ENCODE measurements around the gene KRT7.

The KRT7 gene

DNA sequence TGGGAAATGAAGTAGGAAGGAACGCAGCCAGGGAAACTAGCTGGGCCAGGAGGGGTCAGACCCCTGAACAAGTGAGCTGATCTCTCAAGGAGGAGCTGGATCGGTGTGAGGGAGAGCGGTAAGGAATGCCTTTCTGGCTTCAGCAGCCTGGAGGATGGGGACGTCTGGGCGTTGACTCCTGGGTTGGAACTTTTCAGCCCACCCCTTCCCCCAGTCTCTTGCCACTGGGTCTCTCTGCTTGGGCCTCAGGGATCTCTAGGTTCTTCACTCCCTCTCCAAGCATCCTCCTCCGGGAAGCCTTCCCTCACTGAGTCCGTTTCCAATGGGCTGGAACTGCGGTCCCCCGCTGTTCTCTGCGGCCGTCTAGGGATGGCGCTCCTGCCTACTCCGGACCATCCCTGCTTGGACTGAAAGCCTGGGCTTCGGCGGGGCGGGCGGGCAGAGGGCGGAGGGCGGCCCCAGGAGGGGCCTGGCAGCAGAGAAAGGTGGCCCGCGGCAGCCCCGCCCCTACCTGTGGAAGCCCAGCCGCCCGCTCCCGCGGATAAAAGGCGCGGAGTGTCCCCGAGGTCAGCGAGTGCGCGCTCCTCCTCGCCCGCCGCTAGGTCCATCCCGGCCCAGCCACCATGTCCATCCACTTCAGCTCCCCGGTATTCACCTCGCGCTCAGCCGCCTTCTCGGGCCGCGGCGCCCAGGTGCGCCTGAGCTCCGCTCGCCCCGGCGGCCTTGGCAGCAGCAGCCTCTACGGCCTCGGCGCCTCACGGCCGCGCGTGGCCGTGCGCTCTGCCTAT lies at the start of gene KRT7:
Gene KRT7, plus strand, starts transcription at position 570 of the 788 bp plus-strand sequence. Its CDS starts 54 bp downstream, at position 624.
- no peak for DNase-seq

DNA sequence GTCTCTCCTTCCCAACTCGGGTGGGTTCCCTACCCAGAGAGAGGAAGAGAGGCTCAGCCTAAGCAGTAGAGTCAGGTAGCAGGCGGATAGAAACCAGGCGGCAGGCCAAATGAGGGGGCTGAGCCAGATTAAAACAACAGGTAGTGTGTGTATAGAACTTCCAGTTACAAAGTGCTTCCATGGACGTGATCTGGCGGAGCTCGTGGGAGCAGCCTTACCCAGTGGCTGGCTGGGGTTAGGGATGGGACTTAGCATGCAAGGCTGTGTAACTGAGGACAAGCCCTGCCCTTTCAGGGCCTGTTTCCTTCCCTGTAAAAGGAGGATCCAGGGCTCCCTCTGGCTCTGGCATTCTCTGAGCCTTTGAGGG lies 49.5 kb upstream of the KRT7 start:
- DNase-seq = no peak

DNA sequence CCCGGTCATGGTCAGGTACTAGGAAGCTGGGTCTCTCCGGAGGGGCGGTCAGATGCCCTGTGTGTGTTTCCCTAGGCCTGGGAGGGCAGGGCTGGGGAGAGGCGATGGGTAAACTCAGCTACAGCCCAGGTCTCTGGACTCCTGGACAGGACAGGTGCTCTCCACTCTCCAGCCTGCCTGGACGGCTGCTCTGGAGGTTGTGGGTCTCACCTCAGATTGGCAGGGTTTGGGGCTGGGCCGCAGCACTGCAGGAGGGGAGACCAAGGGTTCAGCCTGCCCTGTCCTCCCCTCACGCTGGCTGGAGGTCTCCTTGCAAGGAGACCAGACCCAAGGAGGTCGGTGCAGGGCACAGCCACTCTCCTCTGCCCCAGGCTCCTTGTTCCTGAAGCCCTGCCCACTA lies 49.1 kb upstream of the KRT7 start:
- DNase-seq = no peak

DNA sequence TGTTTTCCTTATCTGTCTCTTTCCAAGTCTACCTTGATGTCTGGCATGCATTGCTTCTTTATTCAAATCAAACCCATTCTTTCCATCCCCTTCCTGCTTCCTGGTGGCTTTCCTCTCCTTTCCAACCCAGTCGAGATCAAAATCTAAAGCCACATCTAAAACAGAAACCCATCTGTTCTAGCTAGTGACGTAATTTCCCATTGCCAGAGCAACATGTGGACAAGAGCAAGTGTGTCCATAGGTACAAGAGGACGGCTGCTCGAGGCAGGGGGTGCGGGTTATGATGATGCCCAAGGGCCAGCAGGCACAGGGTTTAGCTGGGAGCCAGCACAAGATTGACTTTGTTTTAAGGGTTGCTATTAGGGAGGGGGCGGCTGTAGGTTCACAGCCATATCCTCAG lies 48.2 kb upstream of the KRT7 start:
- DNase-seq = no peak

DNA sequence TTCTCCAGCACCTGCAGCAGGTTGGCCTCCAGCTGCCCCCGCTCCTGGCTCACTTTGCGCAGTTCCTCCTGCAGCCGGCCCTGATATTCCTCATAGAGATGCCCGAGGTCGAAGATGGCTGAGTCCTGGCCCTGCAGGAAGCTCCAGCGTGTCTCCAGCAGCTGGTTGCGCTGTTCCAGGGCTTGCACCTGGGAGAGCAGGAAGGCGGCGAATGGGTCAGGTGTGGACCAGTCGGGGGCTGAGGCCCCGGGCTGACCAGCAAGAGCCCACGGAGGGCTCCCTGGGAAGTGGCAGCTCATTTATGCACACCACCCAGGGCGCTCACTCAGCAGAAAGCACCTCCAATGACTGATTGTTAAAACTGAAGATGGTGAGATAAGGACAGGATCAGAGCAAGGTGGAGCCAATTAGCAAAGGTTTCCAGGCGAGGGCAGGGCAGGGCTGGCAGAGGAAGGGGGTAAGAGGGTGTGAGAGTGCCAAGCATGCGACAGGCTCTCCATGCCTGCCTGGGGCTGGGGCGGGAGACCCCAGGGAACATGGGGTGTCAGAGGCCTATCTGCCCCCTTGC lies 47.6 kb upstream of the KRT7 start:
- DNase-seq = no peak

DNA sequence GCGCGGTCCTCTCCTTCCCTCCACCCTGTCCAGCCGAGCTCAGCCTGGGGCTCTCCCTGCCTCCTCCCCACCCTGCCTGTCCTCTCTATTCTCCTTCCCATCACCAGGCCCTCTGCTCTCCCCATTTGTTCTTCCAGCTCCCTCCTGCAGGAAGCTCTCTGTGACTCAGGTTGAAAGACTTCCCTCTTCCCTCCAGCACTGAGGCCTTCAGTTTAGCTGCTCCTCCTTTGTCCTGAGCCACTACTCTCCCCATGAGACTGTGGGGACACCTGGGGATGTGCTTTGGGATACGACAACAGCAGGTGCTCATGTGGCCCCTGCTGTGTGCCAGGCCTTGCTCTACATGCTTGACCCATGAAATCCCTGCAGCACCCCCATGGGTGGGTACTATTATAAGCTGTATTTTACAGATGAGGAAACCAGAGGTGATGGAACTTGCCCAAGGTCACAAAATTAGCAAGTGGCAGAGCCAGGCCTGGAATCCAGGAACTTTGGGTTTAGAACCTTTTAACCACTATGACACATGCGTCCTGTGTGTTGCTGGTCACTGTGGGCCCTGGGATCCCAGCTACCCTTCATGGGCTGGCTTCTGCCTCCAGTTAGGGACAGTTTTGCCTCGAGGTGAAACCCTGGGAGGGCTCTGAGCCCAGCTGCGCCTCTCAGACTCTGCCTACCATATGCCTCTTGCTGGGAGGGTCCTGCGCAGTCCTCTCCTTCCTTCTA lies 46.8 kb upstream of the KRT7 start:
- peak; percentile 89 for DNase-seq

DNA sequence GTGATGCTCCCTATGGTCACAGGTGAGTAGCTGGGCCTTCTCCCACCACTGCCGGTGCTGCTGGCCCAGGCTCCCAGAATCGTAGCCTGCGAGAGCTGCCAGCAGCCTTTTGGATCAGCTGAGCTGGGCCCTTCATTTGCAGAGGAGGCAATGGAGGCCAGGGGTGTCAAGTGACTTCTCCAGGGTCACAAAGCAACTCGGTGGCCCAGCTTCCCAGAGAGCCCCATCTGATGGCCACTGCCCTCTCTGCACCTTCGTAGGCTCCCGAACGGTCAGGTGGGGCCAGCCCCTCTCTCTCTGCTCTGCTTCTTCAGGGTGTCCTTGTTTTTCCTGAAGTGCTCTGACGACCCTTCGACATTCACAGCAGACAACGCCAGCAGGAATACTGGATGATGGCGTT lies 45.8 kb upstream of the KRT7 start:
- no peak for DNase-seq

DNA sequence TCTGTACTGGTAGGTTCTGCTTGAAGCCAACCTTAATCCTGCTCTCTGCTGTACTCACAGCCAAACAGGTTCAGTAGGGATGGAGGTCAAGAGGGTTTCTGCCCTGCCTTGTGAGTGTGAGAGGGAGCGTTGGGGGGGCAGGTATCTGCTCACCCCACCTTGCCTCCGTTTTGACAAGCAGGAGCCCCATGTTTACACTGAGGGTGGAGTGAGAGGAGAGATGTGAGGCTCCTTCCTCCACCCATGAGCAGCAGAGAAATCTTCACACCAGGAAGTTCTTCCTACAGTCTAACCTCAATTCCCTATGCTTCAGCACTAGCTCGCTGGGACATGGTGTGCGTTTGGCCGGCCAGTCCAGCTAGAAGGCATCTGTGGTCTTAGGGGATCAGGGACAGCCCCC lies 45.4 kb upstream of the KRT7 start:
- no peak for DNase-seq

DNA sequence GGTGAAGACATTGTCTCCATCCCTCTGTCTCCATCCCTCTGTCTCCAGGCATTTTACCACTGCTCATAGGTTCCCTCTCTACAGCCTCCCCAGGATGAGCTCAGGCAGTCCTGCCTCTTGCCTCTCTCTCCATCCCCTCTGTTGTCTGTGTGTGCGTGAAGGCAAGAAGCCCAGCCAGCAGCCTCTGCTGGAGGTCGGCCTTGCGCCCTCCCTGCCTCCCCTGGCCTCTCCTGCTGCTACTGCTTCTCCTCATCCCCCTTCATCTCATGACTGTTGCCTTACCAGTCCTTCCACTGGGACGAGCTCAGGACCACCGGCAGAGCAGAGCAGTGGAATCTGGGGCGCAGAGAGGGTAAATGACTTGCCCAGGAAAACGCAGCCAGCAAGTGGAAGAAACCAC lies 44.4 kb upstream of the KRT7 start:
- no peak for DNase-seq

DNA sequence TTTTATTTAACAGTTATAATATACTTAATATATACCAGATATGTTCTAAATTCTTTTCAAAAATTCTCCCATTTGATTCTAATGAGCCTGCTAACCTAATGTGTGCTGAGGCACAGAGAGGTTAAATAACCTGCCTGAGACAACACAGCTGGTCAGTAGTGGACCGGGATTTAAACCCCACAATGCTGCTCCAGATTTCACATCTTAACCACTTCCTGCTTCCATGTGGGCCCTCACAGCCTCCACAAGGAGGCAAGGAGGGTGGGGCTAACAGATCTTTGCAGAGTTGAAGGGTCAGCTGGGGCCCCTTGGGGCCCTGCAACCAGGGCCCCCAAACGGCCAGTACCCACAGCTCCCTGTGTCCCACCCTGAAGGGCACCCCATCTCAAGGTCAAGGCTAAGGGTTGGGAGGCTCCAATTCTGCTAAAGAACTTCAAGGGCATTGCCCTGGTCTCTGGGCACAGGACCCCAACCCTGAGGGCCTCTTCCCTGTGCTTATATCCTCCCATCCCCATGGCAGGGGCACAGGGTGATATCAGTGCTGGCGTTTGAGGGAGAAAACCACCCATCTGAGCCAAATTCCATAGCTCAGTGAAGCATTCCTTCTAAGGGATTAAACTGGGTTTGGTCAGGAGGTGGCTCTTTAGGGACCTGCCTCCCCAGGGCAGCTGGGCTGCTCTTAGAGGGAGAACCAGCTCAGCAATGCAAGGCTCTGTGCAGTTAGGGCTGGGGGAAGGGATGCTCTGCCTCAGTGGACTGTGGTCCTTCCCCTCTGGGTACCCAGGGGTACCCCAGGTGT lies 43.5 kb upstream of the KRT7 start:
- DNase-seq = peak; percentile 69

DNA sequence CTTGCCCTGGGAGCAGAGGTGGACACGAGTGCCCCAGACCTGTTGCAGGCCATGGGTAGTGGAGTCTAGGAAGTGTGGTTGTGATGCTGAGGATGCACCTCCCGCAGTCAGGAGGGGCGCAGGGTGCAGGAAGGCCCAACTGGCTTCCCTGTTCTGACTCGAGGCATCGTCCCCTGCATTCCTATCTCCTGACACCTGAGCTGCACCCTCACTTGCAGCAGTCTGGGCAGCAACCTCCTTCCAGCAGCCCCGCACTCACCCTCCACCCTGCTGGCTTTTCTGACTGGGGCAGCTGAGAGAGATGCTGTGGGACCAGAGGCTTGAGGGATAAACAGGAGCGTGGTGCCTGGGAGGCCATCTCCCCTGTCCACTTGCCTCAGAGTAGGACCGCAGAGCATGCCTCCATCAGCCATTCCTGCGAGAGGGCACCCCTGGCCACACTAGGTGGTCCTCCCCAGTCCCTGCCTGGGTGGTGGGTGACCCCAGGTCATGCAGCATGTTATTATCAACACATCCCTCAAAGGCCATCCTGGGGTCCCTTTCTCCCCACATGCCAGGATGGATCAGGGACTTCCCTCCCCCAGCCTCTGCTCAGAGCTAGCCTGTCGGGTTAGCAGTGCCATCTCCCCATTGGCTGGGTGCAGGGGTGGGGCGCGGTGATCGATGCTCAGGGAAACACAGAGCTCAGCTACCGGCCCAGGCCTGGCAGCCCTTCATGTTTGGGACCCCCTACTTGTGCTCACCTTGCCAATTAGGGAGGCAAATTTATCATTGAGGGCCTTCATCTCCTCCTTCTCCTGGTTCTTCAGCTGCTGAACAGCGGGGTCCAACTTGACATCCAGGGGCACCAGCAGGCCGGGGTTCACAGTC lies 41.9 kb upstream of the KRT7 start:
- no peak for DNase-seq

DNA sequence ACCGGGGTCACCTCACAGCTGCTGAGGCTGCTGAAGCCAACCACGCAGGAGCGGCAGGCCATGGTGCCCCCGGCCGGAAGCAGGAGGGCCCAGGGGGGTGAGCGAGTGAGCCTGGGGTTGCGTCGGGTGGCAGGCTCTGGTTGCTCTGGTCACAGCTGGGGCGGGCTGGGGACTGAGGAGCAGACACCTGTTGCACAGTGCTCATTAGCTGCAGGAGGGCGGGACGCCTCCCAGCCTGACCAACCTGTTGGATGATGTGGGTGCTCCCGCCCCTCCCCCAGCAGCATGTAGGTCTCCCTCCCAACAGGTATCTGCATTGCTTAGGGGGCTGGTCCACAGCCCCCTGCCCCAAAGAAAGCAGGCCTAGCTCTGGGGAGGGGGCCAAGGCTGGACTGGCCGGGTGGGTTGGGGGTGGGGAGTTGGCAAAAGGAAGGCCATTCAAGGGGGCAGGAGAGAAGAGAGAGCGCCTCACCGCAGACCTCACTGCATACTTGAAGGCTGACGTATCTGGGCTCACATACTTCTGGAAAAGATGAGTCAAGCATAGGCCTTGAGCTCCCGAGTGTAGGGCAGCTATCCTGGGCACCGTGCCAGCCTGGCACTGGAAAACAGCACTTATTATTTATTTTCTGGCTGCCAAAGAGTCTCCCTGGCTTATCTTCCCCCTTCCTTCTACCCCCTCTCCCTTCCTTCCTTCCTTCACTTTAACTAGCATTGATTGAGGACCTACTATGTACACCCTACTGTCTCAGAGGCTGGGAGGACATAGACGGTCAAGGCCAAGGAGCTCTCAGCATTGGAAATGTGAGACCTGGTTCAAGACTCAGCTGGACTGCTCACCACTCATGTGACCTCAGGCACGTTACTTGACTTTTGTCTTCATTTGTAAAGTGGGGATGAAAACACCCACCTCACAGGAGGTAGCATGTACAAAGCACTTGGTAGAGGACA lies 40.9 kb upstream of the KRT7 start, which contains the start of gene KRT80:
Gene KRT80, minus strand, starts transcription at position 174 of the 951 bp plus-strand sequence. Its CDS starts 112 bp downstream, at position 62.
- DNase-seq = peak; percentile 99

DNA sequence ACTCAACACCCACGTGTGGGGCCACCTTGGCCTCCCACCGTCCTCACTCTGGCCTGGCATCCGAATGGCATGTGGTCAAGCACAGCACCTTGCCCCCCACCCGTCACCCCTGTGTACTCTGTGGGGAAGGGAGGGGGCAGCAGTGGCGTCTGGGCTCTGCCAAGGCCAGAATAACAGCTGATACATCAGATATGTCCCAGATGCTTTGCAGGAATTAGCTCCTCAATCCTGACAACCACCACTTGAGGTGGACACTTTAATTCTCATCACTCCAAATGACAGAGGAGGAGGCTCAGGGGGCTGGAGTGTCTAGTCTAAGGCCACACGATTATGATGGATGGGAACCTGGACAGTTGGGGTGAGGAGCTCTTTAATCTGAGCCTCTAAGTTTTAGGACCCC lies 39.5 kb upstream of the KRT7 start:
- DNase-seq = no peak

DNA sequence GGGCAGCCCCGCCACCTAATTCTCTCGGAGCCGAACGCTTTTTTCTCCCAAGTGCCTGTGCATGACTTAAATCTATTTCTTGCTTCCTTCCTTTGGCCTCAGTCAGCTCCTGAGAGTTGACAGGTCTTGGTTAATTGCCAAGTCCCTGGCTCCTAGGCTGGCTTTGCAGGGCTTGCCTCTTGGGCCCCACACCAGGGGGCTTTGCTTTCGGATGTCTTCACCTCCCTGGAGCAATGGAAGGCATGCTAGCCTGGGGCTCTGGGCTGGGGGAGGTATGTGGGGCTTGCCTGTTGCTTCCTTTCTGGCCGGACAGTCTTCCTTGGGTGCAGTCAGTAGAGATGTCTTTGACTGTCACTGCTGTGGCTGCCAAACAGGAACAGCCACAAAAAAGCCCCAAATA lies 39.1 kb upstream of the KRT7 start:
- DNase-seq = peak; percentile 69

DNA sequence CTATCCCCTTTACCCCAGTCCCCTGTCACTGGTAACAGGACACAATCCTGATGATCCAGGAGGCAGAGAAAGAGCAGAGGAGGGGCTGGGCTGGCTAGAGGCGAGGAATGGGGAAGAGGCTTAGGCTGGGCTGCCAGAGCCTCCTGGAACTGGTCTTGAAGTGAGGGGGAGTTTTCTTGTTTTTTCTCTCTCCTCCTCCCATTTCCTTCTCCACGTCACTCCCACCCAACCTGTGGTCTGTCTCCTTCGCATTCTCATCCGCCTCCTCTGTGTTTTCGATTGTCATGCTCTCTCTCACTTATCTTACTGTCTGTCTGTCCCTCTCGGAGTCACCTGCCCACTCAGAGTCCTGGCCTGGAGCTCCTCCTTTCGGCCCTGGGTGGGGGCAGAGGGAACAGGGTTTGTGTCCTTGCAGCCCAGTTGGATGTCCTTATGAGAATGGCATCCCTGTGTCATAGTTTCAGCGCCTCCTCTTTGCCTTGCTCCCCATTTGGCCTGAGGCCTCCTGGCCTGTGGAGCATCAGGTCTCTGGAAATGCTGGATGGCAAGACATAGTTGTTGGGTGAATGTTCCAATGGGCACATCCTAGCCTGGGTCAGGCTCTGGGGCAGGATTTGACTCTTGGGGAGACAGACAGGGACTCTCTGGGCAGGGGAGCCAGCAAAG lies 37.8 kb upstream of the KRT7 start:
- DNase-seq = peak; percentile 45

DNA sequence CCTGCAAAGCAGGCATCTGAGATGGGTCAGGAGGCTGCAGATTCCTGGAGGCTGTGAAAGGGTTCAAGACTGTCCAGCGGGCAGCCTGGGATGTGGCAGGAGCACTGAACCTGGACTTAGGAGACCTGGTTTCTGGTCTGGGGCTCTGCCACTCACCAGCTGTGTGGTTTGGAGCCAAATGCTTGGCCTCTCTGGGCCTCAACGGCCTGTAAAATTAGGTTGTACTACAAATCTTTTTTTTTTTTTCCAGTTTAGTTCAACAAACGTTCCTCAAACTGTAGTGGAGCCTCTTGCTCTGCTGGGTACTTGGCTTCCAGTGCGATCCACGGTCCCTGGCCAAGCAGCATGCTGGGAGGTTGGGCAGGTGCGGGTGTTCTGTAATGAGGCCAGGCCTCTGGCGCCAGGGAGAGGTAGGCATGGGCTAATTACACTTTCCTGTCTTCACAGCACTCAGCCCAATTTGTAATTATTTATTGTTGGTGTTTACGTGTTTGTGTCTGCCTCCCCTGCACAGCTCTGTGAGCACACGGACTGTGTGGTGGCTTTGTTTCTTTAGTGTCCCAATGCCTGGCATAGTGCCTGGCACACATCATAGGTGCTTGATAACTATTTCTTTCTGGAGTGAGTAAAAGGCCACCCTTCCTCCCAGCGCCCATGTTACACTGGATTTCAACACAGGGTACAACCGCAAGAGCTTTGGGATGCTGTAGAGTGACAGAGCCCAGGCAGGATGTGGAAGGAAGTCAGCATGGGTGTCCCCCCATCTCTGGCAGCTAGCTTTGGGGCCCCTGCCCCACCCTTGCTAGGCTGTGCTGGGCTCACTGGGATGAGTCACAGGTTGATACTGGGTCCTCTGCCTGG lies 35.4 kb upstream of the KRT7 start:
- no peak for DNase-seq

DNA sequence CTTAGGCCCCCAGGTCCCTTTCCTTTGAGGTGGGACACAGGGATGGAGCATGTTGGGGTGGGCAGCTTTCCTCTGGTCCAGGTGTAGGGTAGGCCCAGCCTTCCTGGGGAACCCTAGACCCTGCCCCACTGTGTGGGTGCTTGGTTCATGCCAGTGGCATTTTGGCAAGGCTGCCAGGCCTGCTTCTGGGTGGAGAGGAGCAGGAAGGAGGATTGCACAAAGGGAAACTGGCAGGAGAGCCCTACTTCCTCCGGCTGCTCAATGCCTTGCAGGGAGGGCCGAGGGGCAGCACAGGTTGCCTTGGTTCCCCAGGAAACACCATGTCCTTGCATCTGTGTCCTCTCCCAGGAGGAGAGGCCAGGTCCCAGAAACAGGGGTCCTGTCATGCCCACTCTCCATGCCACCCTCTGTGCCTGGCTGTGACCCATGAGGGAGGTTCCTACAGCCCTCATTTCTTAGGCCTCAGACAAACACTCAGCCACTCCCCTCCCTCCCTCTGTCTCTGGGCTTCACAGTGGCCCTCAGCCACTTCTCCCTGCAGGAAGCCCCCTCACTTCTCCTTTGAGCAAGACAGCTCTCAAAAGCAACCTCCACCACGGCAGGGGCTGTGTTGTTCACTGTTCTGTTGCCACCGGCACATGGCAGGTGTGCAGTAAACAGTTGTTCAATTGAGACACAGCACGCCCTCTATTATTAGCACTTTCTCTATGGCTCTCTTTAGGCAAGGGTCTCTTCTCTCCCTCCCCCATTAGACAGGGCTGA lies 34.4 kb upstream of the KRT7 start:
- DNase-seq = no peak

DNA sequence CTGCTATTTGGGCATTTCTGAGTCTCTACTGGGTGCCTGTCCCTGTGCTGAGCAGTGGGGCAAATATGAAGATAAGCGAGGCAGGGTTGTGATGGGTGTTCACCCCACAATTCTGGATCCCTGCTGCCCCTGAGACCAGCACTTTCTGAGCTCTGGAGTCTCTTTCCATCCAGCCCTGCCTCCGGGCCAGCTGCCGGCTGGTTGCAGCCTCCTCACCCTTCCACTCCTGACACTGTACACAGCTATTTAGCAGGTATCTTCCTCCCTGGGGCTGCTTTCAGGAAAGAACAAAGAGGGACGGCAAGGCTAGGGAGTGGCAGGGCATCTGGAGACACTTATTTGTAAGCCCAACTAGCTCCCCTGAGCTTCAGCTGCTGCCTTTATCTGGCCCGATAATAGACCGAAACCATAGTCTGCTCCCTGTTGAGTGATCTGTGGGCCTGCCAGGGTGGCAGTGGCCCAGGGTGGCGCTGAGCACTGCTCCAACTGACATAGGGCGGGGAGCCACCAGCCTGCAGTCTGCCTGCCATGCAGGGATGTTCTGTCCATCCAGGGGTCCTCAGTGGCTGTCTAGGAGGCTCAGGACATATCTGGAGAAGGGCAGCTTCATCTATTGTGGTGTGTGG lies 33.6 kb upstream of the KRT7 start:
- no peak for DNase-seq
